Activated CD4-positive, alpha-beta memory T cell treated with anti-CD3 and anti-CD28 coated beads, Interleukin-2, amount 10 ng/mL, durations not matched to agents 7 days and 5 days (primary cell): Measurements from ENCODE around the gene PRKG1. TPM values are rescaled to one million over a fixed set of nuclear protein-coding genes. Genes with fewer than 3 reads are reported as not detected.

Experiments
- CTCF ChIA-PET: fragments of 350-600 bp; sonication (Branson Sonifier 250); formaldehyde crosslinking; loops from one replicate; lab custom pipeline; 2021; ENCODE audit warnings: antibody characterized with exemption, inconsistent platforms; lab: Charles Lee
- POLR2A ChIA-PET: fragments of 350-600 bp; sonication (Branson Sonifier 250); formaldehyde crosslinking; loops from one replicate; lab custom pipeline; 2021; ENCODE audit warnings: antibody characterized with exemption; lab: Charles Lee
- DNase-seq: peaks from one replicate; pipeline ENCODE4 v3.0.0-alpha.2; 2020
- H3K27ac Mint-ChIP-seq: one replicate; pipeline ENCODE4 v1.8.0; 2021; ENCODE audit warnings: mild to moderate bottlenecking, mixed read lengths
- H3K27me3 Mint-ChIP-seq: one replicate; pipeline ENCODE4 v1.8.0; 2021; ENCODE audit warnings: mixed read lengths
- H3K36me3 Mint-ChIP-seq: one replicate; pipeline ENCODE4 v1.8.0; 2021; ENCODE audit warnings: low read depth, mixed read lengths
- H3K4me1 Mint-ChIP-seq: one replicate; pipeline ENCODE4 v1.8.0; 2021; ENCODE audit warnings: mixed read lengths
- H3K4me3 Mint-ChIP-seq: one replicate; pipeline ENCODE4 v1.8.0; 2021; ENCODE audit warnings: mild to moderate bottlenecking, mixed read lengths
- H3K9me3 Mint-ChIP-seq: one replicate; pipeline ENCODE4 v1.8.0; 2021; ENCODE audit warnings: mixed read lengths
- total RNA-seq, 2 experiments: library from RNA; stranded (reverse); gene quantifications; one replicate each; pipeline ENCODE4 v1.2.3, GENCODE V29; 2021

Gene PRKG1
- total RNA-seq, 2 experiments from 2014 or later: not detected

GRCh38 chr10:51768886-51769465 lies 694.7 kb downstream of the PRKG1 start:
- no peaks in the 10 kb centered on the region for H3K36me3 Mint-ChIP-seq
- ChIA-PET CTCF (no interaction called here), POLR2A (no interaction called here)
- no peak overlapping the region for H3K27ac Mint-ChIP-seq
- H3K27me3 Mint-ChIP-seq: no peaks in the 10 kb centered on the region
- no peaks in the 10 kb centered on the region for H3K9me3 Mint-ChIP-seq
- DNase-seq: no peak
- H3K4me1 Mint-ChIP-seq: no peaks in the 10 kb centered on the region
- H3K4me3 Mint-ChIP-seq: no peak overlapping the region

GRCh38 chr10:51770709-51771108 lies 696.4 kb downstream of the PRKG1 start:
- ChIA-PET CTCF (no interaction called here), POLR2A (no interaction called here)
- no peaks in the 10 kb centered on the region for H3K4me1 Mint-ChIP-seq
- no peaks in the 10 kb centered on the region for H3K9me3 Mint-ChIP-seq
- no peak for DNase-seq
- no peak overlapping the region for H3K4me3 Mint-ChIP-seq
- H3K36me3 Mint-ChIP-seq: no peaks in the 10 kb centered on the region
- no peak overlapping the region for H3K27ac Mint-ChIP-seq
- no peaks in the 10 kb centered on the region for H3K27me3 Mint-ChIP-seq

- no peaks in the 10 kb centered on the region for H3K36me3 Mint-ChIP-seq
- DNase-seq: no peak
- no peaks in the 10 kb centered on the region for H3K9me3 Mint-ChIP-seq
- ChIA-PET CTCF (no interaction called here), POLR2A (no interaction called here)
- H3K27ac Mint-ChIP-seq: no peak overlapping the region
- no peaks in the 10 kb centered on the region for H3K4me1 Mint-ChIP-seq
- no peak overlapping the region for H3K4me3 Mint-ChIP-seq
- no peaks in the 10 kb centered on the region for H3K27me3 Mint-ChIP-seq
These were observed 698.1 kb downstream of the PRKG1 start for GRCh38 chr10:51772387-51772786.

GRCh38 chr10:51773681-51774080 lies 699.4 kb downstream of the PRKG1 start:
- Mint-ChIP-seq H3K27me3 (no peaks in the 10 kb centered on the region), H3K27ac (no peak overlapping the region), H3K36me3 (no peaks in the 10 kb centered on the region), H3K4me1 (no peaks in the 10 kb centered on the region), H3K9me3 (no peaks in the 10 kb centered on the region), H3K4me3 (no peak overlapping the region)
- DNase-seq: no peak
- CTCF ChIA-PET: no interaction called here
- POLR2A ChIA-PET: no interaction called here

- no peak overlapping the region for H3K27ac Mint-ChIP-seq
- DNase-seq: no peak
- H3K27me3 Mint-ChIP-seq: no peaks in the 10 kb centered on the region
- POLR2A ChIA-PET: no interaction called here
- H3K9me3 Mint-ChIP-seq: no peaks in the 10 kb centered on the region
- no peak overlapping the region for H3K4me3 Mint-ChIP-seq
- H3K36me3 Mint-ChIP-seq: no peaks in the 10 kb centered on the region
- CTCF ChIA-PET: no interaction called here
- H3K4me1 Mint-ChIP-seq: no peaks in the 10 kb centered on the region
These were observed 709.7 kb downstream of the PRKG1 start for GRCh38 chr10:51783941-51784340.

GRCh38 chr10:51786016-51786683 lies 711.9 kb downstream of the PRKG1 start:
- DNase-seq: no peak
- POLR2A ChIA-PET: no interaction called here
- no peaks in the 10 kb centered on the region for H3K27me3 Mint-ChIP-seq
- H3K9me3 Mint-ChIP-seq: peaks cover 2% of the 10 kb centered on the region
- H3K4me3 Mint-ChIP-seq: no peak overlapping the region
- H3K27ac Mint-ChIP-seq: no peak overlapping the region
- CTCF ChIA-PET: no interaction called here
- H3K36me3 Mint-ChIP-seq: no peaks in the 10 kb centered on the region
- H3K4me1 Mint-ChIP-seq: no peaks in the 10 kb centered on the region

DNA sequence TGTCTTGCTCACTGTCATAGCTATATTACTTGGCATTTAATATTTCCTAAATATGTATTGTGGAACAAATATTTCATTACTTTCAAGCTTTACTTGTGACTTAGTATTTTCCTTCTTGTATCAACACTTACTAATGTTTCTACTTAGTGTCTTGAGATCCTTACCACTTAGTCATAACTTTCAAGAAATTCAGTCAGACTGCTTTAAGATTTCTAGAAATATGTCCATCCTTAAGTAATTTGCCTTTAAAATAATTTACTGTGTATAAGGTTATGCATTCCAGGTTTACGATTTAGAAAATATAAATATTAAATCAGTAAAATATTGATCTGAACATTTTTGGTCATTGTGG lies 712.4 kb downstream of the PRKG1 start:
- Mint-ChIP-seq H3K4me3 (no peak overlapping the region), H3K4me1 (no peaks in the 10 kb centered on the region), H3K27ac (no peak overlapping the region), H3K27me3 (no peaks in the 10 kb centered on the region), H3K9me3 (peaks cover 2% of the 10 kb centered on the region), H3K36me3 (no peaks in the 10 kb centered on the region)
- ChIA-PET POLR2A (no interaction called here), CTCF (no interaction called here)
- no peak for DNase-seq

- Mint-ChIP-seq H3K36me3 (no peaks in the 10 kb centered on the region), H3K27ac (no peak overlapping the region), H3K4me3 (no peak overlapping the region), H3K4me1 (no peaks in the 10 kb centered on the region), H3K27me3 (no peaks in the 10 kb centered on the region), H3K9me3 (peaks cover 2% of the 10 kb centered on the region)
- DNase-seq: no peak
- POLR2A ChIA-PET: no interaction called here
- CTCF ChIA-PET: no interaction called here
These were observed 714.0 kb downstream of the PRKG1 start for GRCh38 chr10:51788273-51788672.

DNA sequence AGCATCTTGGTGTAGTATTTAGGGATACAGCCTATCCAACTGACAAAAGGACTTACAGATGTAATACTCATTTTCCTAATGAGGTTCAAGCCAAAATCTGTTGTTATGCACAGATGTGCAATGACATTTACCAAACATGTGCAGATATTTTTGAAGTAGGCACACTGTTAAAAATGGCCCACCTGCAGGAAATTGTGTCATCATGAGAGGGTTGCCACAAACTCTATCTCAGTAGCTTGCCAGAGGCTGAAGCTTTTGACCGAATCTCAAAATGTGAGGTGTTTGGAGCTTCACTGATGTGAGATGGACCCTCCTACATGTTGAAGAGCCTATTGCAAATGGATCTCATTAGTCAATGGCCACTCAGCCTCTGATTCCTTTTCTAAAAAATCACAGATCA lies 714.8 kb downstream of the PRKG1 start:
- Mint-ChIP-seq H3K27ac (no peak overlapping the region), H3K9me3 (peaks cover 2% of the 10 kb centered on the region), H3K4me3 (no peak overlapping the region), H3K36me3 (no peaks in the 10 kb centered on the region), H3K27me3 (no peaks in the 10 kb centered on the region), H3K4me1 (no peaks in the 10 kb centered on the region)
- no peak for DNase-seq
- ChIA-PET CTCF (no interaction called here), POLR2A (no interaction called here)

GRCh38 chr10:51789903-51790302 lies 715.6 kb downstream of the PRKG1 start:
- Mint-ChIP-seq H3K27me3 (no peaks in the 10 kb centered on the region), H3K4me3 (no peak overlapping the region), H3K4me1 (no peaks in the 10 kb centered on the region), H3K9me3 (peaks cover 2% of the 10 kb centered on the region), H3K27ac (no peak overlapping the region), H3K36me3 (no peaks in the 10 kb centered on the region)
- ChIA-PET POLR2A (no interaction called here), CTCF (no interaction called here)
- no peak for DNase-seq

GRCh38 chr10:51792678-51793077 lies 718.4 kb downstream of the PRKG1 start:
- Mint-ChIP-seq H3K27ac (no peak overlapping the region), H3K27me3 (no peaks in the 10 kb centered on the region), H3K4me1 (no peaks in the 10 kb centered on the region), H3K9me3 (peaks cover 2% of the 10 kb centered on the region), H3K4me3 (no peak overlapping the region), H3K36me3 (no peaks in the 10 kb centered on the region)
- ChIA-PET POLR2A (no interaction called here), CTCF (no interaction called here)
- no peak for DNase-seq

GRCh38 chr10:51800121-51800520 lies 725.8 kb downstream of the PRKG1 start:
- Mint-ChIP-seq H3K9me3 (no peaks in the 10 kb centered on the region), H3K4me1 (no peaks in the 10 kb centered on the region), H3K36me3 (no peaks in the 10 kb centered on the region), H3K27ac (no peak overlapping the region), H3K4me3 (no peak overlapping the region), H3K27me3 (peaks cover 4% of the 10 kb centered on the region)
- ChIA-PET POLR2A (no interaction called here), CTCF (no interaction called here)
- no peak for DNase-seq

DNA sequence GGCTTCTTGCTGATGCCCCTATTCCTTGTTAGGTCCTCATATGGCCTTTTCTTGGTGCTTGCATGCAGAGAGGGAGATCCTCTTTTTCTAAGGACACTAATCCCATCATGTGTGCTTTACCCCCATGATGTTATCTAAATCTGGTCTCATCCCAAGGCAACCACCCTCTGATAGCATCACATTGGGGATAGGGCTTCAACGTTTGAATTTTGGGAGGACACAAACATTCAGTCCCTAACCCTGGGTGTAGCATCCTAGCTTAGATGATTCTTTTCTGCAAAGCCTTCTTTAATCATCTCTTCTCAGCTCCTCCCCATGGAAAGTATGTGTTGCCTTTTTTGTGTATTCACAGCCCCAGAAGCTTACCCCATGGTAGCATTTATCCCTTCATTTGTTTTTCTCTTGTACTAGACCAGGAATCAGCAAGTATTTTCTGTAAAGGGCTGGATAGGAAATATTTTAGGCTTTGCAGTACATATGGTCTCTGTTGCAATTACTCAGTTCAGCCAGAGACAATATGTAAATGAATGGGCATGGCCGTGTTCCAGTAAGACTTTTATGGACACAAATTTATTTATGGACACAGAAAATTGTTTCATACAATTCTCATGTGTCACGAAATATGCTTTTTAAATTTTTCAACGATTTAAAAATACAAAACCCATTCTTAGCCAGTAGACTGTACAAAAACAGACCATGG lies 726.6 kb downstream of the PRKG1 start:
- no peak overlapping the region for H3K27ac Mint-ChIP-seq
- ChIA-PET POLR2A (no interaction called here), CTCF (no interaction called here)
- no peaks in the 10 kb centered on the region for H3K36me3 Mint-ChIP-seq
- H3K4me1 Mint-ChIP-seq: no peaks in the 10 kb centered on the region
- peaks cover 4% of the 10 kb centered on the region for H3K27me3 Mint-ChIP-seq
- no peaks in the 10 kb centered on the region for H3K9me3 Mint-ChIP-seq
- H3K4me3 Mint-ChIP-seq: no peak overlapping the region
- no peak for DNase-seq

- no peak overlapping the region for H3K4me3 Mint-ChIP-seq
- H3K4me1 Mint-ChIP-seq: no peaks in the 10 kb centered on the region
- DNase-seq: no peak
- ChIA-PET POLR2A (no interaction called here), CTCF (no interaction called here)
- H3K27me3 Mint-ChIP-seq: peaks cover 5% of the 10 kb centered on the region
- H3K9me3 Mint-ChIP-seq: no peaks in the 10 kb centered on the region
- H3K36me3 Mint-ChIP-seq: no peaks in the 10 kb centered on the region
- no peak overlapping the region for H3K27ac Mint-ChIP-seq
These were observed 727.7 kb downstream of the PRKG1 start for GRCh38 chr10:51802030-51802429.
